GM12878 (cell line): Measurements from ENCODE around the gene RNU1-2. TPM values are rescaled to one million over a fixed set of nuclear protein-coding genes. Genes with fewer than 3 reads are reported as not detected.
"Not testable (repeated sequence)": the region's sequence is repeated elsewhere in the genome, so short reads cannot be mapped to it uniquely, and the experiment has no call there.

Source experiments
- ATAC-seq: fragments of 200-7000 bp; cut with Tn5 transposase; 3 replicates; pipeline ENCODE4 v1.9.1; 2020; ENCODE audit warnings: mild to moderate bottlenecking, moderate library complexity
- BruUV-seq: library from RNA; stranded (reverse); fragments of 400-500 nt; replicated peaks from 2 replicates; lab custom pipeline; 2021; lab: Mats Ljungman, UMichigan
- CTCF ChIA-PET: fragments of 300-600 bp; sonication (Branson Sonifier 250); formaldehyde crosslinking; extraction: SDS; loops from one replicate; lab custom pipeline; 2021; ENCODE audit warnings: inconsistent platforms; lab: Yijun Ruan, JAX
- POLR2A ChIA-PET: fragments of 350-600 bp; formaldehyde crosslinking; extraction: SDS; loops from one replicate; lab custom pipeline; 2021; ENCODE audit warnings: inconsistent platforms; lab: Charles Lee
- RAD21 ChIA-PET: fragments of 300-600 bp; sonication (Branson Sonifier 250); formaldehyde crosslinking; loops from one replicate; lab custom pipeline; 2023; ENCODE audit warnings: antibody characterized with exemption; ENCODE audit not compliant: unreplicated experiment; lab: Charles Lee
- SMC1A ChIA-PET: fragments of 300-600 bp; sonication (Branson Sonifier 250); formaldehyde crosslinking; loops from one replicate; lab custom pipeline; 2023; ENCODE audit not compliant: unreplicated experiment, uncharacterized antibody; lab: Charles Lee
- DNase-seq: peaks from one replicate; pipeline ENCODE4 v3.0.0-alpha.2; 2011; ENCODE audit warnings: low read depth, low spot score
- FAIRE-seq: peaks from 3 replicates; lab custom pipeline; 2011; peaks lifted over from hg19 to GRCh38; lab: Jason Lieb, UNC
- H2AFZ ChIP-seq: 2 replicates; pipeline ENCODE4 v1.6.0; 2011; ENCODE audit warnings: low read depth, low read length, control low read depth; ENCODE audit not compliant: control insufficient read depth
- H3K27ac ChIP-seq: 2 replicates; pipeline ENCODE4 v1.5.1; 2011; ENCODE audit warnings: control low read depth; ENCODE audit not compliant: control insufficient read depth, insufficient read depth
- H3K27me3 ChIP-seq, 2 experiments: replicated peaks in 1 of 2; 2 replicates each; pipeline versions ENCODE4 v1.6.0 to v1.6.1; 2011; ENCODE audit warnings: low read length in 1 of 2; ENCODE audit not compliant: control insufficient read depth in 2 of 2, insufficient read depth in 2 of 2
- H3K36me3 ChIP-seq, 2 experiments: 2 replicates each; pipeline ENCODE4 v1.5.1; 2011; ENCODE audit warnings: low read length in 1 of 2; ENCODE audit not compliant: control insufficient read depth in 2 of 2, insufficient read depth in 2 of 2
- H3K4me1 ChIP-seq: 2 replicates; pipeline ENCODE4 v1.6.1; 2011; ENCODE audit warnings: mild to moderate bottlenecking, low read length, moderate library complexity, mixed read lengths; ENCODE audit not compliant: control insufficient read depth, insufficient read depth
- H3K4me2 ChIP-seq: 2 replicates; pipeline ENCODE4 v1.6.0; 2011; ENCODE audit warnings: control low read depth; ENCODE audit not compliant: control insufficient read depth, insufficient read depth
- H3K4me3 ChIP-seq: fragments of 200-600 bp; sonication (generic); 2 replicates; pipeline ENCODE4 v1.5.1; 2016
- H3K79me2 ChIP-seq: 2 replicates; pipeline ENCODE4 v1.6.0; 2011; ENCODE audit warnings: low read length; ENCODE audit not compliant: control insufficient read depth, insufficient read depth
- H3K9ac ChIP-seq: 2 replicates; pipeline ENCODE4 v1.8.0; 2011; ENCODE audit warnings: low read length, control low read depth, mixed read lengths; ENCODE audit not compliant: control insufficient read depth, insufficient read depth
- H3K9me3 ChIP-seq: replicated peaks from 3 replicates; pipeline ENCODE4 v1.5.1; 2011; ENCODE audit warnings: mild to moderate bottlenecking, low read length; ENCODE audit not compliant: control insufficient read depth, insufficient read depth
- H4K20me1 ChIP-seq: 2 replicates; pipeline ENCODE4 v1.6.0; 2011; ENCODE audit not compliant: control insufficient read depth, insufficient read depth
- CUX1 ChIP-seq: IDR thresholded peaks from 2 replicates; pipeline ENCODE4 v1.6.1; 2012; ENCODE audit warnings: improper control_type of control experiment, low read depth, low read length; ENCODE audit not compliant: insufficient replicate concordance
- ESRRA ChIP-seq: IDR thresholded peaks from 2 replicates; pipeline ENCODE4 v1.6.1; 2012; ENCODE audit warnings: mild to moderate bottlenecking, low read length, improper control_type of control experiment
- RB1 ChIP-seq: fragments of 450-650 bp; formaldehyde crosslinking; IDR thresholded peaks from 2 replicates; pipeline ENCODE4 v1.6.1; 2017; ENCODE audit warnings: mild to moderate bottlenecking, borderline replicate concordance
- RCOR1 ChIP-seq: conservative IDR thresholded peaks from 2 replicates; pipeline ENCODE4 v1.6.1; 2012; ENCODE audit warnings: low read depth, low read length, improper control_type of control experiment
- SKIL ChIP-seq: fragments of 450-650 bp; IDR thresholded peaks from 2 replicates; pipeline ENCODE4 v1.6.1; 2017; ENCODE audit warnings: mild to moderate bottlenecking, low read depth, inconsistent platforms; ENCODE audit not compliant: poor library complexity, severe bottlenecking
- SMAD5 ChIP-seq: IDR thresholded peaks from 2 replicates; pipeline ENCODE4 v1.6.1; 2016; ENCODE audit warnings: antibody characterized with exemption, low read depth
- SUPT20H ChIP-seq: IDR thresholded peaks from 2 replicates; pipeline ENCODE4 v1.6.1; 2011; ENCODE audit warnings: low read depth, mild to moderate bottlenecking, low read length, moderate library complexity, borderline replicate concordance; ENCODE audit not compliant: control insufficient read depth
- WGBS: methylation state at CpG from one replicate; pipeline ENCODE4 v1.1.6; 2016; ENCODE audit warnings: low lambda C conversion rate; ENCODE audit not compliant: insufficient replicate concordance, insufficient coverage; ENCODE audit errors: missing lambda C conversion rate; 5-methylcytosine and 5-hydroxymethylcytosine counted together
- in situ Hi-C: fragments of 300-500 bp; cut with MboI; formaldehyde crosslinking; loops from 9 replicates; pipeline ENCODE4 v1.14.3; 2018; ENCODE audit warnings: mixed read lengths
- intact Hi-C: fragments of 100-400 bp; cut with micrococcal nuclease; formaldehyde crosslinking; loops from one replicate; pipeline ENCODE4 v1.14.2; 2022; ENCODE audit not compliant: unreplicated experiment
- polyA plus RNA-seq, 11 experiments: library from polyadenylated mRNA; depleted of rRNA in 4 of 11; unstranded in 6 of 11; stranded (reverse) in 5 of 11; fragments of >200 nt; fragmentation: Nextera tagmentation in 4 of 11; fragmentation: Illumina TruSeq in 1 of 11; extraction: Ambion mirVana in 4 of 11; extraction: Trizol in 1 of 11; gene quantifications; 1 replicate in 1 of 11; 2 replicates in 10 of 11; pipeline versions ENCODE4 v1.2.1 to v1.2.3, GENCODE V29; 2011 to 2016; ENCODE audit warnings: inconsistent platforms in 2 of 11, missing spikeins in 2 of 11, low read depth in 1 of 11
- total RNA-seq, 4 experiments: library from RNA; depleted of rRNA in 3 of 4; stranded (reverse); fragments of >200 nt in 3 of 4; fragmentation: Illumina TruSeq in 1 of 4; extraction: Trizol in 1 of 4; gene quantifications; 2 replicates each; pipeline versions ENCODE4 v1.2.1 to v1.2.3, GENCODE V29; 2013 to 2021

RNU1-2 gene
- total and polyA plus RNA-seq, 10 of the 15 experiments (the other 5 are each of a cell fraction or from before 2014, with no cell fraction given): under 0.01 to 20,946 (median 4.7) TPM; not detected in 2

DNA sequence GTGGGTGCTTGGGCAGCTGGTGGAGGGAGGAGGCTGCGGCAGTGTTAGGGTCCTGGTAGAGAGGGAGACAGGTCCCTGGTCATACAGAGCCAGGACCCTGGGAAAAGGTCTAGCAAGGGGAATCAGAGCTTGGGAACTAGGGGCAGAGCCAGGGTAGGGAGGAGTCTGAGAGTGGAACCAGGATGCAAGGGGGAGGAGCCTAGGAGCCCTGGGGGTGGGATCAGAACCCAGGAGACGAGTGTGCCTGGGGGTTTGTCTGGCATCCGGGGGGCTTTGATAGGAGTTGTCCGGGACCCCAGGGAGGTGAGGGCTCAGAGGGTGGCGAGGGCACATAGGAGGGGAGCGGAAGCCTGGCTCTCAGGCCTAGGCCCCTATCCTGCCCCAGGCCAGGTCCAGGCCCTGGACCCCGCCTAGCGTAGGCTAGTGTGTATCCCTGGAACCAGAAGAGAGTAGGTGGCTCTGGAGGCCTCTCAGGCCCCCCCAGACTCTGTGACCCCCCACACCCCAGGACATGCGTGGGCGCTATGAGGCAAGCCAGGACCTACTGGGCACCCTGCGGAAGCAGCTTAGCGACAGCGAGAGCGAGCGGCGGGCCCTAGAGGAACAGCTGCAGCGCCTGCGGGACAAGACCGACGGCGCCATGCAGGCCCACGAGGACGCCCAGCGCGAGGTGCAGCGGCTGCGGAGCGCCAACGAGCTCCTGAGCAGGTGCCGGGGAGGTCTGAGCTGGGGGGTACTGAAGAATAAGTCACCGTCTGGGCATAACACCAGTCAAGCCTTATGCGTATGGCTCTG lies 43.8 kb downstream of the RNU1-2 start:
- intact Hi-C loops: not testable (repeated sequence)
- CTCF ChIA-PET: interaction anchor here (0.9 kb wide), 1 partner anchor 36 kb away, joined by 3 read pairs; no protein-coding TSS in a partner anchor

GRCh38 chr1:16944038-16944437 lies 48.3 kb downstream of the RNU1-2 start:
- ATAC-seq (no peak), FAIRE-seq (no peak), DNase-seq (no peak)
- ChIA-PET CTCF (no interaction called here), SMC1A (interaction anchor here (2.2 kb wide), 1 partner anchor 102 kb away, joined by 5 read pairs; no protein-coding TSS in a partner anchor), RAD21 (no interaction called here), POLR2A (no interaction called here)
- Histone ChIP-seq H3K4me1 (no peaks in the 10 kb centered on the region), H2AFZ (no peak overlapping the region), H3K27ac (no peak overlapping the region), H3K27me3 (no peaks in the 10 kb centered on the region), H3K36me3 (no peaks in the 10 kb centered on the region), H4K20me1 (no peaks in the 10 kb centered on the region), H3K9me3 (no peaks in the 10 kb centered on the region), H3K4me3 (no peak overlapping the region), H3K9ac (no peak overlapping the region), H3K4me2 (no peak overlapping the region), H3K79me2 (no peaks in the 10 kb centered on the region)
- in situ Hi-C loops (loop anchor here (10.0 kb wide), 1 partner anchor 291 kb away; no protein-coding TSS in a partner anchor), intact Hi-C loops (no loop called here)
- WGBS: 81% methylated on average over 19 of the region's 19 CpGs
- BruUV-seq: no TSS peak
- TF ChIP-seq SKIL (no peak), SMAD5 (no peak), CUX1 (no peak), RB1 (no peak), RCOR1 (no peak), SUPT20H (no peak), ESRRA (no peak)

More for the DNA sequence above, 43.8 kb downstream of the RNU1-2 start:
- H3K4me2 ChIP-seq, H3K4me3 ChIP-seq, H3K27me3 ChIP-seq, H3K79me2 ChIP-seq, RAD21 ChIA-PET, H3K9me3 ChIP-seq, DNase-seq, H4K20me1 ChIP-seq, H3K36me3 ChIP-seq, POLR2A ChIA-PET, FAIRE-seq, SMC1A ChIA-PET, H3K9ac ChIP-seq, H2AFZ ChIP-seq, H3K4me1 ChIP-seq, H3K27ac ChIP-seq, BruUV-seq, ATAC-seq: not testable (repeated sequence)
- 78% methylated on average over 30 of the region's 32 CpGs for WGBS
- in situ Hi-C loops: loop anchor here (10.0 kb wide), 1 partner anchor 295 kb away; no protein-coding TSS in a partner anchor
